OCI-LY1 (cell line): ENCODE data around the gene FBXO46.

ENCODE experiments used
- H2AFZ ChIP-seq: fragments of 200-600 bp; sonication (generic), shearing (Covaris generic); 2 replicates; pipeline ENCODE4 v1.6.0; 2014; ENCODE audit warnings: antibody characterized with exemption, mild to moderate bottlenecking, low read length
- H3F3A ChIP-seq: fragments of 200-600 bp; sonication (generic), shearing (Covaris generic); 2 replicates; pipeline ENCODE4 v1.6.0; 2014; ENCODE audit warnings: mild to moderate bottlenecking, antibody characterized with exemption, low read length, moderate library complexity; ENCODE audit not compliant: insufficient read depth
- H3K27ac ChIP-seq: fragments of 200-600 bp; sonication (generic); 2 replicates; pipeline ENCODE4 v1.5.1; 2014; ENCODE audit warnings: low read length, mixed run types, mild to moderate bottlenecking, low read depth; ENCODE audit not compliant: poor library complexity, severe bottlenecking
- H3K27me3 ChIP-seq: fragments of 200-600 bp; sonication (generic); 2 replicates; pipeline ENCODE4 v1.6.0; 2014; ENCODE audit warnings: antibody characterized with exemption, mild to moderate bottlenecking, low read length, moderate library complexity; ENCODE audit not compliant: insufficient read depth
- H3K36me3 ChIP-seq: fragments of 200-600 bp; sonication (generic); 2 replicates; pipeline ENCODE4 v1.6.1; 2014; ENCODE audit warnings: mild to moderate bottlenecking, antibody characterized with exemption, low read length, moderate library complexity, mixed read lengths; ENCODE audit not compliant: insufficient read depth
- H3K4me1 ChIP-seq: fragments of 200-600 bp; sonication (generic); 2 replicates; pipeline ENCODE4 v1.5.1; 2014; ENCODE audit warnings: mild to moderate bottlenecking, low read length, moderate library complexity; ENCODE audit not compliant: insufficient read depth, severe bottlenecking
- H3K4me2 ChIP-seq: fragments of 200-600 bp; sonication (generic), shearing (Covaris generic); 2 replicates; pipeline ENCODE4 v1.6.1; 2014; ENCODE audit warnings: low read length
- H3K4me3 ChIP-seq: fragments of 200-600 bp; sonication (generic); 2 replicates; pipeline ENCODE4 v1.5.1; 2014; ENCODE audit warnings: low read length, low read depth, mild to moderate bottlenecking, mixed read lengths; ENCODE audit not compliant: poor library complexity, severe bottlenecking
- H3K79me2 ChIP-seq: fragments of 200-600 bp; shearing (Covaris generic); 2 replicates; pipeline ENCODE4 v1.6.1; 2016; ENCODE audit warnings: mixed run types, low read length, mixed read lengths; ENCODE audit not compliant: insufficient read depth
- H3K9ac ChIP-seq: fragments of 200-600 bp; sonication (generic), shearing (Covaris generic); 2 replicates; pipeline ENCODE4 v1.6.1; 2014; ENCODE audit warnings: mild to moderate bottlenecking, low read length, mixed read lengths
- H3K9me2 ChIP-seq: fragments of 200-600 bp; sonication (generic), shearing (Covaris generic); 2 replicates; pipeline ENCODE4 v1.6.1; 2014; ENCODE audit warnings: low read depth, mild to moderate bottlenecking, low read length, mixed read lengths
- H3K9me3 ChIP-seq: fragments of 200-600 bp; shearing (Covaris generic); 2 replicates; pipeline ENCODE4 v1.6.1; 2014; ENCODE audit warnings: low read length, mixed read lengths
- H4K20me1 ChIP-seq: fragments of 200-600 bp; sonication (generic), shearing (Covaris generic); 2 replicates; pipeline ENCODE4 v1.6.0; 2016; ENCODE audit warnings: mild to moderate bottlenecking, low read length; ENCODE audit not compliant: insufficient read depth
- EZH2 ChIP-seq: fragments of 200-600 bp; sonication (generic), shearing (Covaris generic); IDR thresholded peaks from 2 replicates; pipeline ENCODE4 v1.8.0; 2017; ENCODE audit warnings: borderline replicate concordance, mixed run types, mild to moderate bottlenecking, antibody characterized with exemption, low read length, moderate library complexity, mixed read lengths
- TF ChIP-seq, protein P1 (sequence below): fragments of 200-600 bp; sonication (generic), shearing (Covaris generic); IDR thresholded peaks from 2 replicates; pipeline ENCODE4 v1.5.1; 2017; ENCODE audit warnings: mild to moderate bottlenecking, antibody characterized with exemption, low read length, moderate library complexity, mixed read lengths

FBXO46 gene

DNA sequence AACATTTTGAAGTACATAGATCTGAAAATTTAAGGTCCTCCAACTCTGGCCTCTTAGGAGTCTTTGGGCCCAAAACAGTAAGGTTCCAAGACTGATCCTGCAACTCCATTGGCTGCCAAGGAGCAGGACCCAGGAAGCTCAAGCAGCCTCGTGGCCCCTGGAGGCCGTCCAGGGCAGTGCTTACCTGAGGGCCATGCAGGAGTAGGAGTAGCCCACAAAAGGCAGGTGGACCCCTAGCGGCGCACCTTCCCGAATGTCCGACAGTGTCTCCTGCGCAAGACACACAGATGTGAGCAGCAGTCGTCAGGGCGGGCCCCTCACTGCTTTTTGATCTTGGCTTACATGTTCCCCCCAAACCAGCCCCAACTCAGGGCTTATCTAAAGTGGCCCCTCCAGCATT, 44.1 kb upstream of the FBXO46 start:
- no peak overlapping the region for H3K27ac ChIP-seq
- H2AFZ ChIP-seq = no peak overlapping the region
- no peaks in the 10 kb centered on the region for H3K9me3 ChIP-seq
- no peak overlapping the region for H3K4me3 ChIP-seq
- H3K79me2 ChIP-seq = no peaks in the 10 kb centered on the region
- H3K27me3 ChIP-seq = no peaks in the 10 kb centered on the region
- no peak overlapping the region for H3K9ac ChIP-seq
- H3K4me1 ChIP-seq = peaks cover 39% of the 10 kb centered on the region
- no peak overlapping the region for H3K4me2 ChIP-seq
- no peaks in the 10 kb centered on the region for H3F3A ChIP-seq
- no peaks in the 10 kb centered on the region for H4K20me1 ChIP-seq
- no peaks in the 10 kb centered on the region for H3K9me2 ChIP-seq
- TF ChIP-seq EZH2 = no peak
- TF ChIP-seq, protein P1, sequence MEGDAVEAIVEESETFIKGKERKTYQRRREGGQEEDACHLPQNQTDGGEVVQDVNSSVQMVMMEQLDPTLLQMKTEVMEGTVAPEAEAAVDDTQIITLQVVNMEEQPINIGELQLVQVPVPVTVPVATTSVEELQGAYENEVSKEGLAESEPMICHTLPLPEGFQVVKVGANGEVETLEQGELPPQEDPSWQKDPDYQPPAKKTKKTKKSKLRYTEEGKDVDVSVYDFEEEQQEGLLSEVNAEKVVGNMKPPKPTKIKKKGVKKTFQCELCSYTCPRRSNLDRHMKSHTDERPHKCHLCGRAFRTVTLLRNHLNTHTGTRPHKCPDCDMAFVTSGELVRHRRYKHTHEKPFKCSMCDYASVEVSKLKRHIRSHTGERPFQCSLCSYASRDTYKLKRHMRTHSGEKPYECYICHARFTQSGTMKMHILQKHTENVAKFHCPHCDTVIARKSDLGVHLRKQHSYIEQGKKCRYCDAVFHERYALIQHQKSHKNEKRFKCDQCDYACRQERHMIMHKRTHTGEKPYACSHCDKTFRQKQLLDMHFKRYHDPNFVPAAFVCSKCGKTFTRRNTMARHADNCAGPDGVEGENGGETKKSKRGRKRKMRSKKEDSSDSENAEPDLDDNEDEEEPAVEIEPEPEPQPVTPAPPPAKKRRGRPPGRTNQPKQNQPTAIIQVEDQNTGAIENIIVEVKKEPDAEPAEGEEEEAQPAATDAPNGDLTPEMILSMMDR = no peak
- 0 out of 2 replicates have a peak, but pooled peaks cover 4% of the 10 kb centered on the region for H3K36me3 ChIP-seq

DNA sequence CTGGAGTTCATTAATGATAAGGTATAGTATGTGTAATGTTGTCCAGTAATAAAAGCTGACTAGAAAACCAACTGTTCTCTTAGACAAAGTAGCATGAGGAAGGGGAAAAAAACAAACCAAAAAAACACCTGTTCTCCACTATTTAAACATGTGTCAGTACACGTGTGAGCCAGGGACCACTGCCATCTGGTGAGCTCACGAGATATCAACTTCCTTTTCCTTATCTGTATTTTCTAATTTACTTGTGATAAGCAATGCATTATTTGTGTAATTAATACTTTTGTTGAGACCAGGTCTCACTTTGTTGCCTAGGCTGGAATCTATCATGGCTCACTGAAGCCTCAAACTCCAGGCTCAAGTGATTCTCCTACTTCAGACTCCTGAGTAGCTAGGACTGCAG, 42.7 kb upstream of the FBXO46 start:
- peak overlapping the region; percentile 77 for H3K27ac ChIP-seq
- H4K20me1 ChIP-seq = no peaks in the 10 kb centered on the region
- TF ChIP-seq, protein P1 = peak; percentile 11; the same call in 1 of the 2 replicates
- TF ChIP-seq EZH2 = no peak
- no peaks in the 10 kb centered on the region for H3F3A ChIP-seq
- no peak overlapping the region for H2AFZ ChIP-seq
- no peak overlapping the region; the same call in 1 of the 2 replicates for H3K4me2 ChIP-seq
- no peaks in the 10 kb centered on the region for H3K9me3 ChIP-seq
- H3K9ac ChIP-seq = peak overlapping the region; percentile 27; the same call in 1 of the 2 replicates
- no peak overlapping the region for H3K4me3 ChIP-seq
- no peaks in the 10 kb centered on the region for H3K9me2 ChIP-seq
- no peaks in the 10 kb centered on the region for H3K27me3 ChIP-seq
- no peaks in the 10 kb centered on the region for H3K79me2 ChIP-seq
- H3K4me1 ChIP-seq = peaks cover 29% of the 10 kb centered on the region
- H3K36me3 ChIP-seq = 0 out of 2 replicates have a peak, but pooled peaks cover 4% of the 10 kb centered on the region

DNA sequence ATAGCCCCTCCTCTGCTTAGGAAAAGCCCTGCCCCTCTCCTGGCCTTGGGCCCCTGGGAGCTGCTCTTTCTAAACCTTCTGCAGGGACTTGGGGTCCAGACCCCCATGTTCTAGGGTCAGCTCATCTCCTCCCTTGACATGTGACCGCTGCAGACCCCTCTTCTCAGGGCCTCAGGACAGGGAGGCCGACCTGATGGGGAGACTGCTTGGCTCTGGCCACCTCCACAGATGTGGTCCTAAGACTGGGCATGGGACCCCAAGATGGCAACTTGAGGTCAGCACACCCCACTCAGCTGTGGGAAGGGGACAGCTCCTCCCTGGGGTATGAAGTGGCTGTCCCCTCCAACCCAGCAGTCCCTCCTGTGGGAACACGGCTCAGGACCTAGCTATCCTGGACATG, 42.2 kb upstream of the FBXO46 start:
- H3K4me3 ChIP-seq = no peak overlapping the region
- H3K9ac ChIP-seq = peak overlapping the region; percentile 8; the same call in 1 of the 2 replicates
- no peaks in the 10 kb centered on the region for H3K9me3 ChIP-seq
- no peaks in the 10 kb centered on the region for H3K27me3 ChIP-seq
- H3K4me1 ChIP-seq = peaks cover 33% of the 10 kb centered on the region
- TF ChIP-seq, protein P1 = no peak
- no peak for TF ChIP-seq EZH2
- H3F3A ChIP-seq = no peaks in the 10 kb centered on the region
- no peaks in the 10 kb centered on the region for H3K9me2 ChIP-seq
- H4K20me1 ChIP-seq = no peaks in the 10 kb centered on the region
- peak overlapping the region; percentile 77 for H3K27ac ChIP-seq
- H3K79me2 ChIP-seq = no peaks in the 10 kb centered on the region
- no peak overlapping the region; the same call in 1 of the 2 replicates for H3K4me2 ChIP-seq
- no peak overlapping the region for H2AFZ ChIP-seq
- 0 out of 2 replicates have a peak, but pooled peaks cover 4% of the 10 kb centered on the region for H3K36me3 ChIP-seq
